Measurements from ENCODE around the gene DNAJC18.

DNAJC18 gene

DNA sequence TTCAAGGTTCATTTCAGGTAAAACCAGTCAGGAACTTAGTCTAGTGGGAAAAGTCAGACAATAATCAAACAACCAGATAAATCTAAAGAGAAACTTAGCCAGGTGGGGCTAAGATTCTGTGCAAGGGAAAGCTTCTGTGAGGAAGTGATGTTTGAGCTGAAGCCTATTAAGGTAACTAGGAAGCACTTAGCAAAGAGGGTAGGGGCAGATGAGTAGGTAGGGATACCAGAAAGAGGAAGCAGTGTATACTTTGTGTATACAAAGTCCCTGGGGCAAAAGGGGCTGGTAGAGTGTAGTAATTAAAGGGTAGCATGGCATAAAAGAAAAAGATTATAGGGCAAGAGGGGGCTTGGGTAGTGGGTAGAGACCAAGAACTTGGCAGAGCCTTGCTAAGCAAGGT lies 31.8 kb downstream of the DNAJC18 start:
- Histone ChIP-seq H3K9me3 (ENCODE audit: control insufficient read depth, low read length) (no peaks in the 10 kb centered on the region), H2AFZ (no peak overlapping the region), H3K9ac (no peak overlapping the region), H3K27ac (no peak overlapping the region), H3K79me2 (no peaks in the 10 kb centered on the region), H3K27me3 (ENCODE audit: control insufficient read depth, insufficient read depth, low read length) (no peaks in the 10 kb centered on the region), H3K4me1 (peaks cover 15% of the 10 kb centered on the region), H3K4me3 (ENCODE audit: low read depth, low read length) (no peak overlapping the region), H3K36me3 (ENCODE audit: control insufficient read depth, insufficient read depth, low read length) (no peaks in the 10 kb centered on the region), H3K4me2 (ENCODE audit: low read length) (no peak overlapping the region)
- TF ChIP-seq CTCF (IDR thresholded peaks at IDR 0.05), result no peak

GRCh38 chr5:139406963-139407362 lies 32.4 kb downstream of the DNAJC18 start:
- no peak overlapping the region for H2AFZ ChIP-seq
- no peak overlapping the region for H3K4me3 ChIP-seq (ENCODE audit: low read depth, low read length)
- H3K36me3 ChIP-seq (ENCODE audit: control insufficient read depth, insufficient read depth, low read length), result no peaks in the 10 kb centered on the region
- H3K79me2 ChIP-seq, result no peaks in the 10 kb centered on the region
- H3K9ac ChIP-seq, result no peak overlapping the region
- no peak overlapping the region for H3K27ac ChIP-seq
- no peaks in the 10 kb centered on the region for H3K27me3 ChIP-seq (ENCODE audit: control insufficient read depth, insufficient read depth, low read length)
- TF ChIP-seq CTCF (IDR thresholded peaks at IDR 0.05), result no peak
- peaks cover 15% of the 10 kb centered on the region for H3K4me1 ChIP-seq
- H3K9me3 ChIP-seq (ENCODE audit: control insufficient read depth, low read length), result no peaks in the 10 kb centered on the region
- H3K4me2 ChIP-seq (ENCODE audit: low read length), result no peak overlapping the region

GRCh38 chr5:139404484-139404840 lies 34.9 kb downstream of the DNAJC18 start:
- Histone ChIP-seq H3K4me2 (ENCODE audit: low read length) (peak overlapping the region; percentile 74), H3K79me2 (no peaks in the 10 kb centered on the region), H3K4me1 (peaks cover 13% of the 10 kb centered on the region), H2AFZ (peak overlapping the region; percentile 98), H3K27ac (peak overlapping the region; percentile 93), H3K9ac (no peak overlapping the region), H3K27me3 (ENCODE audit: control insufficient read depth, insufficient read depth, low read length) (no peaks in the 10 kb centered on the region), H3K9me3 (ENCODE audit: control insufficient read depth, low read length) (no peaks in the 10 kb centered on the region), H3K4me3 (ENCODE audit: low read depth, low read length) (peak overlapping the region; percentile 68), H3K36me3 (ENCODE audit: control insufficient read depth, insufficient read depth, low read length) (no peaks in the 10 kb centered on the region)
- TF ChIP-seq CTCF (IDR thresholded peaks at IDR 0.05), result no peak

DNA sequence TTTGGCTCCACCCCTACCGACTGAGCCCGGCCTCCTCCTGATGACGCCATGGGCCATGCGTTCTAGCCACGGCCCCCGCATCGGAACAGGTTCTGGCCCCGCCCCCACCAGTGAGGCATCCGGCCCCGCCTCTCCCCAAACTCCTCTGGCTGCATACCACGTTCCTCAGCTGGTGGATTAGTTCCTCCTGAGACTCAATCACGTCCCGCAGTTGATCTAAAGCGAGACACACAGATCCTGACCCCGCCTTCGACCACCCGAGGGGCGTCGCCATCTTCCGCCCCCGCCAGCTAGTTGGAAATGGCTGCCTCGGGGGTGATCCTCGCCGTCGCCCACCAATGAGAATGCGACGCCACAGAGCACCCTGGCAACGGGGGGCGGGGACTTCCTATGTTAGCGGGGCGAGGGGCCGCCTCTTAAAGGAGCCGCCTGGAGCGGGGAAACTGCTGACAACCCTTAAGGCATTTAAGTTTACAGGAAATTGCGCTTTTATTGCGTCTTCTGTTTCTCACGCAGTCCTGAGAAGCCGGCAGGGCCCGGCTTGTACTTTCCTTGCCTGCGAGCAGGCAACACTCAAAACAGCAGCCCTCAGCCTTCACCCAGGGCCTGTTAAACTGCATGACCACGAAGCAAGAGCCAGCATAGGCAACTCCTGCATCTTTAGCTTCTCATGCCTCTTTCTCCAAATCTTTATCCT lies 35.4 kb downstream of the DNAJC18 start, which contains the start of gene SPATA24:
Gene SPATA24 (minus strand): TSS at position 303 of the 697 bp plus-strand sequence. CDS start 29 bp downstream, at position 274.
- H3K4me3 ChIP-seq (ENCODE audit: low read depth, low read length), result peak within 1 kb of the TSS; percentile 68
- peaks cover 12% of the 10 kb centered on the region for H3K4me1 ChIP-seq
- H3K79me2 ChIP-seq, result no peaks in the 10 kb centered on the region
- H3K4me2 ChIP-seq (ENCODE audit: low read length), result peak within 1 kb of the TSS; percentile 74
- H3K36me3 ChIP-seq (ENCODE audit: control insufficient read depth, insufficient read depth, low read length), result no peaks in the 10 kb centered on the region
- peak within 1 kb of the TSS; percentile 98 for H2AFZ ChIP-seq
- peak within 1 kb of the TSS; percentile 93 for H3K27ac ChIP-seq
- no peak within 1 kb of the TSS for H3K9ac ChIP-seq
- H3K9me3 ChIP-seq (ENCODE audit: control insufficient read depth, low read length), result no peaks in the 10 kb centered on the region
- no peak for TF ChIP-seq CTCF (IDR thresholded peaks at IDR 0.05)
- H3K27me3 ChIP-seq (ENCODE audit: control insufficient read depth, insufficient read depth, low read length), result no peaks in the 10 kb centered on the region

DNA sequence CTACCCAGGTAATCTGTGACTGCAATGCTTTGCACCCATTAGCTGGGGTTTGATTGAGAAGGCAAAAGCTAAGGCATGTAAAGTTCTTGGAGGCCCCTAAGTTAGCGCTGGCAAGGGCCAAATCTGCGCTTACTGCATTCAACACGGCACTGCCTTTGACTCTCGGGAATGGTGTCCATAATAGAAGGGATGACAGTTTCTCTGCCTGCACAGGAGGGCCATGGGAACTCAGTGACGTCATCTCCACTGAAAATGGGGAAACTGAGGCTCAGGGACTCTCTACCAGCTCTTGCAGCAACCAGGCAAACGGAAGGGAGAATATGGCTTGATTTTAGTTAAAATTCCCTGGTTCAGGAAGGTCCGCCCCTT lies 35.9 kb downstream of the DNAJC18 start:
- H3K4me3 ChIP-seq (ENCODE audit: low read depth, low read length), result peak overlapping the region; percentile 68
- H2AFZ ChIP-seq, result peak overlapping the region; percentile 98
- H3K79me2 ChIP-seq, result no peaks in the 10 kb centered on the region
- H3K4me1 ChIP-seq, result peaks cover 12% of the 10 kb centered on the region
- peak overlapping the region; percentile 93 for H3K27ac ChIP-seq
- peak overlapping the region; percentile 74 for H3K4me2 ChIP-seq (ENCODE audit: low read length)
- H3K9ac ChIP-seq, result no peak overlapping the region
- H3K27me3 ChIP-seq (ENCODE audit: control insufficient read depth, insufficient read depth, low read length), result no peaks in the 10 kb centered on the region
- no peak for TF ChIP-seq CTCF (IDR thresholded peaks at IDR 0.05)
- no peaks in the 10 kb centered on the region for H3K9me3 ChIP-seq (ENCODE audit: control insufficient read depth, low read length)
- H3K36me3 ChIP-seq (ENCODE audit: control insufficient read depth, insufficient read depth, low read length), result no peaks in the 10 kb centered on the region

All from parathyroid adenoma (tissue), 2 donors.